22Rv1 (cell line): ENCODE results near the gene RBMS1.
"Not testable (repeated sequence)": the region's sequence is repeated elsewhere in the genome, so short reads cannot be mapped to it uniquely, and the experiment has no call there.

Source experiments
- H3K27ac ChIP-seq: fragments of 450-650 bp; 2 replicates; pipeline ENCODE4 v1.5.1; 2017
- CTCF ChIP-seq: fragments of 450-650 bp; IDR thresholded peaks from 2 replicates; pipeline ENCODE4 v1.5.1; 2017; ENCODE audit warnings: mild to moderate bottlenecking
- ZFX ChIP-seq: fragments of 450-650 bp; IDR thresholded peaks from 2 replicates; pipeline ENCODE4 v1.6.1; 2017; ENCODE audit warnings: antibody characterized with exemption, borderline replicate concordance

The RBMS1 gene

GRCh38 chr2:160489111-160489510 is 4.5 kb downstream of the RBMS1 start:
- no peak overlapping the region for H3K27ac ChIP-seq
- TF ChIP-seq CTCF, result no peak
- no peak for TF ChIP-seq ZFX

- not testable (repeated sequence) for H3K27ac ChIP-seq
Observed at GRCh38 chr2:160488289-160488688, 5.3 kb downstream of the RBMS1 start.

- no peak overlapping the region for H3K27ac ChIP-seq
- TF ChIP-seq ZFX, result no peak
- no peak for TF ChIP-seq CTCF
Observed at GRCh38 chr2:160486341-160486740, 7.3 kb downstream of the RBMS1 start.

- no peak overlapping the region for H3K27ac ChIP-seq
- no peak for TF ChIP-seq ZFX
- no peak for TF ChIP-seq CTCF
Observed at GRCh38 chr2:160484859-160485520, 8.6 kb downstream of the RBMS1 start.

- TF ChIP-seq CTCF (no peak), ZFX (no peak)
- H3K27ac ChIP-seq, result no peak overlapping the region
Observed at GRCh38 chr2:160482673-160483072, 10.9 kb downstream of the RBMS1 start.

- TF ChIP-seq ZFX (no peak), CTCF (no peak)
- H3K27ac ChIP-seq, result no peak overlapping the region
Observed at GRCh38 chr2:160479269-160479668, 14.3 kb downstream of the RBMS1 start.

- no peak for TF ChIP-seq ZFX
- TF ChIP-seq CTCF, result no peak
- no peak overlapping the region for H3K27ac ChIP-seq
Observed at GRCh38 chr2:160478660-160479059, 14.9 kb downstream of the RBMS1 start.

GRCh38 chr2:160477032-160477431 is 16.6 kb downstream of the RBMS1 start:
- TF ChIP-seq ZFX (no peak), CTCF (no peak)

More at GRCh38 chr2:160477032-160477431, 16.6 kb downstream of the RBMS1 start:
- H3K27ac ChIP-seq, result no peak overlapping the region
